H1 (cell line): ENCODE results near the gene TMEM181. TPM values are rescaled to one million over a fixed set of nuclear protein-coding genes. Genes with fewer than 3 reads are reported as not detected.

Source experiments
- ATF3 ChIP-seq: IDR thresholded peaks from 2 replicates; pipeline ENCODE4 v1.6.1; 2011; ENCODE audit warnings: low read depth, mild to moderate bottlenecking, low read length; ENCODE audit not compliant: insufficient read depth
- CEBPB ChIP-seq: IDR thresholded peaks from 2 replicates; pipeline ENCODE4 v1.6.1; 2012; ENCODE audit warnings: low read depth, low read length
- CHD7 ChIP-seq: fragments of 300-600 bp; sonication (generic); IDR thresholded peaks from 2 replicates; pipeline ENCODE4 v1.7.1; 2012; ENCODE audit warnings: low read length, moderate library complexity, mild to moderate bottlenecking, inconsistent platforms; ENCODE audit not compliant: insufficient replicate concordance
- CTBP2 ChIP-seq: IDR thresholded peaks from 2 replicates; pipeline ENCODE4 v1.7.0; 2011; ENCODE audit warnings: borderline replicate concordance, mild to moderate bottlenecking, moderate library complexity, mixed read lengths, low read length; ENCODE audit not compliant: insufficient read depth, insufficient read length
- CTCF ChIP-seq, 3 experiments: IDR thresholded peaks; 1 replicate in 2 of 3; 2 replicates in 1 of 3; pipeline versions ENCODE4 v1.5.1 to v1.6.1; 2011; ENCODE audit warnings: low read length in 3 of 3, mild to moderate bottlenecking in 3 of 3, inconsistent platforms in 2 of 3, low read depth in 1 of 3, moderate library complexity in 1 of 3; ENCODE audit not compliant: insufficient read depth in 1 of 3; ENCODE audit errors: control extremely low read depth in 1 of 3
- SP2 ChIP-seq: IDR thresholded peaks from 2 replicates; pipeline ENCODE4 v1.6.1; 2012; ENCODE audit warnings: mild to moderate bottlenecking, low read length, inconsistent platforms
- SRF ChIP-seq: IDR thresholded peaks from 2 replicates; pipeline ENCODE4 v1.6.1; 2011; ENCODE audit warnings: mild to moderate bottlenecking, low read depth, low read length, moderate library complexity
- polyA plus RNA-seq, 7 experiments: library from polyadenylated mRNA; depleted of rRNA in 3 of 7; stranded (reverse) in 5 of 7; unstranded in 2 of 7; fragments of >200 nt in 5 of 7; fragments of 200-250 nt in 2 of 7; gene quantifications; 1 replicate in 5 of 7; 2 replicates in 1 of 7; 4 replicates in 1 of 7; pipeline versions ENCODE4 v1.2.1 to v1.2.3, GENCODE V29; 2011 to 2013; ENCODE audit warnings: missing spikeins in 2 of 7, mixed read lengths in 2 of 7
- total RNA-seq: library from RNA; stranded (reverse); fragmentation: NEBNext Ultra II Directional; extraction: Animal tissue kit (Norgen Biotek cat#: 25700); gene quantifications from 2 replicates; pipeline ENCODE4 v1.2.1, GENCODE V29; 2021
- TF ChIP-seq, protein P1 (sequence below): IDR thresholded peaks from 2 replicates; pipeline ENCODE4 v1.6.1; 2012; ENCODE audit warnings: inconsistent platforms

The TMEM181 gene
- total and polyA plus RNA-seq, 2 of the 8 experiments (the other 6 are each of a cell fraction or from before 2014, with no cell fraction given) = 8.6 to 19.0 TPM

DNA sequence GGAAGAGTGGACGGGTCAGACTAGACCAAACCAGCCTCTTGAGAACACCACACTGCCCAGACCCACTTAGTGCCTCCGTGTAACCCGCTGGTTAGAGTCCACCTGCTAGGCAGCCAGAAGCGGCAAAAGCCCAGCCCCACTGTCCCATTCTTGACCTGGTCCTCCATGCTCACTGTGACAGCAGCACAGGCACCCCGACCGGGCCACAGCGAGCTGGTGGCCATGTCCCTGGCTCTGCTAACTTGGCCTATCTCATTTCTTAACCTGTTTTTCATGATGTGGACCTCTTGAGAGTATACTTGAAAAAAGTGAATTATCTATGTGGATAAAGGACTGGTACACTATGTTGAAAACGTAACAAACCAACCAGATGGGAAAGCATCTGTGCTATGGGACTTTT is 44.9 kb upstream of the TMEM181 start (continued):
- TF ChIP-seq CHD7 = no peak
- TF ChIP-seq ATF3 = no peak
- TF ChIP-seq CTCF (IDR thresholded peaks at IDR 0.05; ENCODE audit: control extremely low read depth in 1 of 3, insufficient read depth in 1 of 3, low read depth in 1 of 3, low read length in 3 of 3) = no peak
- TF ChIP-seq CTBP2 = no peak
- TF ChIP-seq, protein P1, sequence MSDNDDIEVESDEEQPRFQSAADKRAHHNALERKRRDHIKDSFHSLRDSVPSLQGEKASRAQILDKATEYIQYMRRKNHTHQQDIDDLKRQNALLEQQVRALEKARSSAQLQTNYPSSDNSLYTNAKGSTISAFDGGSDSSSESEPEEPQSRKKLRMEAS = no peak
- no peak for TF ChIP-seq SRF
- no peak for TF ChIP-seq CEBPB
- no peak for TF ChIP-seq SP2
